OCI-M2 (cell line): ENCODE results near the gene LRRC42.
"Not testable (repeated sequence)": the region's sequence is repeated elsewhere in the genome, so short reads cannot be mapped to it uniquely, and the experiment has no call there.

Experiments
- DNase-seq: peaks from one replicate; lab custom pipeline; 2025; ENCODE audit not compliant: unreplicated experiment; lab: John Stamatoyannopoulos, UW

LRRC42 gene

DNA sequence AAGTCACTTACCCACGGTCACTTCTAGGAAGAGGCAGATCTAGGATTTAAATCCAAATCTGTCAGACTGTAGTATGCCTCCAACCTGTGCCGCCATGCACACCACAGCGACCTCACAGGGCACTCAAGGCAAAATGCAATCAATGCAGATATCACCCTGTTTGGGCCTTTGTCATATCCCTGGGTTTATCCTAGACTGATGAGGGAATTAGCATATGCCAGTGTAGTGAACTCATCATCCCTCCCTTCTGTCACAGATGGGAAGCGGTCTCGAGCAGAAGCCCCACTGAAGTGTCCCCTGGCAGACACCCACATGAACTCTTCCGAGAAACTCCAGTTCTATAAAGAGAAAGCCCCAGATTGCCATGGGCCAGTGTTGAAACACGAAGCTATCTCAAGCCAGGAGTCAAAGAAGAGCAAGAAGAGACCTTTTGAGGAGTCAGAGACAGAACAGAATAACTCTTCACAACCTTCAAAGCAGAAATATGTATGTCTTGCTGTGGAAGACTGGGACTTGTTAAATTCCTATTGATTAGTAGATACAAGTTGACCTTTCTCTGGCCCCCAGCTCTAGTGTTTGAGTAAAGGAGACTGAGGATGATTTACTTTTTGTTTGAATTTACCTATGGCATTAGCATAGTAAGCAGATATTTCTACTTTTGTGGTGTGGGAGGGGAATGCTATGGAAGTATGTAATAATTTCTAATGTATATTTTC, 21.4 kb downstream of the LRRC42 start:
- no peak for DNase-seq

DNA sequence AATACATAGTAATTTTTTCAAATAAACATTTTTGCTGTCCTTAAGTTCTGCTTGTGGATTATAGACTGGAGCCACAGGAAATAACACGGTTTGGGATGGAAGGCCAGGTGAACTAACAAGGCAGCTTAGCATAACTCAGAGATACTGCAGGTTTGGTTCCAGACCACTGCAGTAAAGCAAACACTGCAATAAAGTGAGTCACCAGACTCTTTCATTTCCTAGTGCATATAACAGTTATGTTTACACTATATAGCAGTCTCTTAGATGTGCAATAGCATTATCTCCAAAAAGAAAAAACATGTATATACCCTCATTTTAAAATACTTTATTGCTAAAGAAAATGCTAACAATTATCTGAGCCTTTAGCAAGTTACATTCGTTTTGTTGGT, 22.0 kb downstream of the LRRC42 start:
- no peak for DNase-seq

DNA sequence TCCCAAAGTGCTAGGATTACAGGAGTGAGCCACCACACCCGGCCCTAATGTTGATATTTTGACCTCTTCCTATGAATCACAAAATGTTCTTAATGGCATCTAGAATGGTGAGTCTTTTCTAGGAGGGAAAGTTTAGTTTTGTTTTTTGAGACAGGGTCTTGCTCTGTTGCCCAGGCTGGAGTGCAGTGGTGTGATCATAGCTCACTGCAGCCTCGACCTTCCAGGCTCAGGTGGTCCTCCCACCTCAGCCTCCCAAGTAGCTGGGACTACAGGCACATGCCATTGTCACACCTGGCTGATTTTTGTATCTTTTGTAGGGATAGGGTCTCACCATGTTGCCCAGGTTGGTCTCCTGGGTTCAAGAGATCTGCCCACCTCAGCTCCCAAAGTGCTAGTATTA, 23.2 kb downstream of the LRRC42 start:
- DNase-seq = not testable (repeated sequence)

DNA sequence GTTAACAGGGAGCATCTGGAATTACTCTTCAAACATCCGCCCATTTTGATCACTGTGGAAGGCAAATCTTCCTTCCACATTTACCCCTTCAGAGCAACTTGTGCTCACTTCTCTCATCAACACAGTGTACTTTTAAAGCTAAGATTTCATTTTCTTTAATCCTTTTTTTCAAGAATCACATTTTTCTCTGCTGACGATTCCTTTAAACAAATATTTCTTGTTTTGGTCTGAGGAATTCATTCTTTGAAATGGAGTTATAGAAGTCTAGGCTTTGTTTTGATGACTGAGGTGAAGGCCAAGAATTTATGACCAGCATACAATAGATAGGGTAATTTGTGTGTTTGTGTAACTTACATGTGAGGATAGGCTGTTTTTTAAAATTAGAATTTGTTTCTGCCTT, 25.6 kb downstream of the LRRC42 start:
- no peak for DNase-seq

DNA sequence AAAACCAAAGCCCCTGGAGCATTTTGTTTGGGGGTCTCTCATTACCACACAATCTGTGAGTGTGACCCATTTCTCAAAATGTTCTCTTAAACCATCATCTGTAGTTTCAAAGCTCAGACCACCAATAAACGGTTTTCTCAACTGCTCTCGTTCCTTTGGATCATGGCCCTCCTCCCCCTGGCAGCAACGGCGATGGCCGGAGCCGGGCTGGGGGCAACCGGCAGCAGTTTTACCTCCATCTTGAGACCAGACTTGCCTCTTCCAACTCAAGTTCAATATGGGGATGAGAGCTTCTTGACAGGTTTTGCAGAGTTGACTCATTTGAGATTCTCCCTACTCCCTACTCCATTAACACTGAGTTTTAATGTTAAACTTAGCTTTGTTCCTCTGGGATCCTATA, 29.7 kb downstream of the LRRC42 start:
- no peak for DNase-seq

DNA sequence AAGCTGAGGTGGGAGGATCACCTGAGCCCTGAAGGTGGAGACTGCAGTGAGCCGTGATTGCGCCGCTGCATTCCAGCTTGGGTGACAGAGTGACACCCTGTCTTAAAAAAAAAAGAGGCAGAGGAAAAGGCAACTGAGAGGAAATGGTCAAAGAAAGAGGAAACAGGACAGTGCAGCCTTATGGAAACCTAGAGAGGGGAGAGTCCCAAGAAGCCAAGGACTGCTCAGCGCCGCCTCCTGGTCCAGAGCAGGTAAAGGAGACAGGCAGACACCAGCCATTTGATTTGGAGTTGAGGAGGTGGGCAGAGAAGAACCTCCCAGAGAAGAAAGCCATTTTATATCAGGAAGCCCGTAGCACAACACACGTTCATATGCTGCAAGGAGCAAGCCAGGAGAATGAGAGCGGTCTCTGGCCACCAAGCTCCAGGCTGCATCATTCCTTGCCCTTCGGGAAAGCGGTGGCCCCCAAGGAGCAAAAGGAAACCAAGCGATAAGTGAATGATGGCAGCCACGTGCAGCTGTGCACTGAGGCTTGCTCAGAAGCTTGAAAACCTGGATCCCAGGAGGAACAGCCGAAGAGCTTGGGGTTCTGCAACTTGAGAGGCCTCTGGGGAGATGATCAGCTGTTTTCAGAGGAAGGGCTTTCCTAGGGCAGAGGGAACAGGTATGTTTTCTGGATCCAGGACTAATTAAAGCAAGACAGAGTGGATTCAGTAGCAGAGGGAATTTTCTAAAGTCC, 33.7 kb downstream of the LRRC42 start:
- no peak for DNase-seq

DNA sequence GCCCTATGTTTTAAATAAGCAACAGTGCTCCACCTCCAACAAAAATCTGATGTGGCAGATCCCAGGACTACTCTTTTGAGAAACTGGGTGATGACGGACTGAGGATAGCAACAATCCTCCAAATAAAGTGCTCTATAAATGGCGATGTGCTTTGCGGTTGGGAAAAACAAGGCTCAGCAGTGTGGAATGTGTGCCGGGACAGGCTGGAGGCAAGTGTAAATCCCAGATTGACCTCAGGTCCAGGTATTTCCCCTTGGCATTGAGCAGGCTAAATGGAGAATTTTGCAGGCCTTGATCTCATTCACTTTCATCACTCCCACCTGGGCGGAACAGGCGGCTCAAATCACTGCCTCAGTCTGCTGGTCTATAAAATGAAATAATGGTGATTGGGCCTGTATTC, 35.1 kb downstream of the LRRC42 start:
- no peak for DNase-seq

DNA sequence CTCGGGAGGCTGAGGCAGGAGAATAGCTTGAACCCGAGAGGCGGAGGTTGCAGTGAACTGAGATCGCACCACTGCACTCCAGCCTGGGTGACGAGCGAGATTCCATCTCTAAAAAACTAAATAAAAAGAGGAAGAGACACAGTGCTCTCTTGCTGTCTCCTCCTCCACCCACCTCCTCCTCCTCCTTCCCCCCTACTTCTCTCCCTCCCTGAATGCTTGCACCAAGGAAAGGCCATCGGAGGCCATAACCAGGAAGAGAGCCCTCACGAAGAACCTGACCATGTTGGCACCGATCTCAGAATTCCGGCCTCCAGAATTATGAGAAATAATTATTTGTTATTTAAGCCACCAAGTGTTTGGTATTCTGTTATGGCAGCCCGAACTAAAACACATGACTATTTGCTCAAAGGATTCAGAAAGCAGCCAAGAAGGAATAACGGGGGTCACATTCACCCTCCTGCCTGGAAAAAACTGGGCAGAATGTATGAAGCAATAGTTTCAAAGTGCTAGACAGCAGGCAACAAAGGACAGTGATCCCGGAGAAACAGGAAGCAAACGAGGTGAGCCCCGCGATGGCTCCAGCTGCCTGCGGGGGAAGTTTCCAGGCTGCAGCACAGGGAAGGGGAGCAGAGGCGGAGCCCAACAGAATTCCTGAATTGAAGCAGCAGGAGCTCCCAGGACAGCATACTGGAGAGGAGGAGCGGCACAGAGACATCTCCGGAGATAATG, 36.0 kb downstream of the LRRC42 start:
- DNase-seq = no peak

DNA sequence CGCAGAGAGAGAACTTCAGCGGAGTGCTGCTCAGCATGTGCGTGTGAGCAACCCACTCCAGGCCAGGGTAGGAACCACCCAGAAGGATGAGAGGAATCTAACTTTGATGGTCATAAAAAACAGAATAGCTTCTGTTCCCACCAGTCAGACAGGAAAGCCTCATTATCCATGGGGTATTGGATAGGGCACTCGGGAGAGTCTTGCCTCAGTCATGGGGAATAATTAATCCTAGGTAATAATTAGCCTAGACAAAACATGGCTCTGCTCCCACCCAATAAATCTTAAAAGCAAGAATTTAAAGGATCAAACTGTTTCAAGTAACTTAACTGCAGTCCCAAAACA, 36.6 kb downstream of the LRRC42 start:
- peak; percentile 18 for DNase-seq

DNA sequence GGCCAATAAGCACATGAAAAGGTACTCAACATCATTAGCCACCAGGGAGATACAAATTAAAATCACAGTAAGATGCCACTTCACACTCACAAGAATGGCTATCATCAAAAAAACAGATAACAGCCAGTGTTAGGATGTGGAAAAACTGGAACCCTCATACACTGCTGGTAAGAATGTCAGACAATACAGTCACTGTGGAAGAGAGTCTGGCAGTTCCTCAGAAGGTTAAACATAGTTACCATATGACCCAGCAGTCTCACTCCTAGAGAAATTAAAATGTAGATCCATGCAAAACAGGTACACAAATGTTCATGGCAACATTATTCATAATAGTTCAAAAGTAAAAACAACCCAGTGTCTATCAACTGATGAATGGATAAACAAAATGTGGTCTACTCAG, 38.6 kb downstream of the LRRC42 start:
- no peak for DNase-seq

DNA sequence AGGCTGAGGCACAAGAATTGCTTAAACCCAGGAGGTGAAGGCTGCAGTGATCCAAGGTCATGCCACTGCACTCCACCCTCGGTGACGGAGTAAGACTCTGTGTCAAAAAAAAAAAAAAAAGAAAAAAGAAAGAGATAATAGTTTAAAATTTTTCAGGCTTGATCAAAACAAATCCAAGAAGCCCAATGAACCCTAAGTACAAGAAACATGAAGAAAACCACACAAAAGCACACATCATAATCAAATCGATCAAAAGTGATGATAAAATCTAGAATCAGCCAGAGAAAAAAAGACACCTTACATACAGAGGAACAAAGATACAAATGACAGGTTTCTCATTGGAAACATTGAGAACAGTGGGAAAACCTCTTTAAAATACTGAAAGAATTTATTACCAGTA, 40.3 kb downstream of the LRRC42 start:
- no peak for DNase-seq

DNA sequence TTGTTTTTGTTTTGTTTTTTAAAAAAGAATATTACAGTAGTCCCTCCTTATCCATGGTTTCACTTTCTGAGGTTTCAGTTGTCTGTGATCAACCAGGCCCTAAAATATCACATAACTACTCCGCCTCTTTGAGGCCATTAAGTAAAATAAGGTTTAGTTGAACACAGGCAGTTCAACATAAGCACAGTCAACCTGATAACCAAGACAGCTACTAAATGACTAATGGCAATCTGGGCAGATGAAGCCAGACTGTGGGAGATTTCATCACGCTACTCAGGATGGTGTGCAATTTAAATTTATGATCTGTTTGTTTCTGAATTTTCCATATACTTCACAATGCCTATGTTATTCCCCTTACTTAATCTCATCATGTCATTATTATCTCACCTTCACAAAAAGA, 41.7 kb downstream of the LRRC42 start:
- no peak for DNase-seq

DNA sequence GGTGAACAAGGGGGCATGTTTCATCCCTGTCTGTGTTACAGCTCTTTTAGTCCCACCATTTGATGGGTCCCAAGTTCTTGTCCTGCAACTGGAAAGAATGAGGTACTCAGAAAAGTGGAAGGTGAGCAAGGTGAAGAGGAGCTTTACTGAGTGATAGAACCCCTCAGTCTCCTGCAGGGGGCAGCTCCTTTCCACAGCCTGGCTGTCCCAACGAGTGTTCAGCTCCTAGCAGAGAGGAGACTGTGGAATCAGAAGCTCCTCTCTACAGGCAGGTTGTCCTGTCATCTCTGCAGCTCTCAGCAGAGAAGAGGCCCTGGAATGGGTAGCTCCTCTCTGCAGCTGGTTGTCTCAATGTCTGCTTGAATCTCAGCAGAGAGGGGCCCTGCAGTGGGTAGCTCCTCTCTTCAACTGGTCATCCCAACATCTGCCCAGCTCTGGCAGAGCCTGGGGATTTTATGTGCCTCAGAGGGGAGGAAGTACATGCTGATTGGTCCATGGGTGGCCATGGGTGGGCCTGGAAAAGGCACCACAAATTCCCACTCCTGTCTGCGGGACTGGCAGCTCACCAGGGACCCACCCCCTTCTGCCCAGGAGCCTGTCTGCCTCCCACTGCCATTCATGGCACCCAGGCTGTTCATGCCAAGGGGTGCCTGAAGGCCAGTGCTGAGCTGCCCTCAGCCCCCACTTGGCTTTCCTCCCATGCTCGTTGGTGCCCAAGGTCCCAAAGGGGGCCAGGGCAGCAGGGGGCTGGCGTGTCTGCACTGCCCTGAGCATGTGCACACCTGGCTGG, 46.1 kb downstream of the LRRC42 start:
- no peak for DNase-seq

DNA sequence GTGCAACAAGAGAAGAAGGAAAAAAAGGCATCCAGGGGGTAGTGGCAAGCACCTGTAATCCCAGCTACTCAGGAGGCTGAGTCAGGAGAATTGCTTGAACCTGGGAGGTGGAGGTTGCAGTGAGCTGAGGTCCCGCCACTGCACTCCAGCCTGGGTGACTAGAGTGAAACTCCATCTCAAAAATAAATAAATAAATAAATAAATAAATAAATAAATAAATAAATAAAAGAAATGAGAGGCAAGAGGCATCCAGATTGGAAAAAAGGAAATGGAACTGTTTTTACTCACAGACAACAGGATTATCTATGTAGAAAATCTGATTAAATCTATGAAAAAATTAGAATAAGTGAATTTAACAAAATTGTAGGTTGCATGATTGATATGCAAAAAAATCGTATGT, 48.4 kb downstream of the LRRC42 start:
- not testable (repeated sequence) for DNase-seq

DNA sequence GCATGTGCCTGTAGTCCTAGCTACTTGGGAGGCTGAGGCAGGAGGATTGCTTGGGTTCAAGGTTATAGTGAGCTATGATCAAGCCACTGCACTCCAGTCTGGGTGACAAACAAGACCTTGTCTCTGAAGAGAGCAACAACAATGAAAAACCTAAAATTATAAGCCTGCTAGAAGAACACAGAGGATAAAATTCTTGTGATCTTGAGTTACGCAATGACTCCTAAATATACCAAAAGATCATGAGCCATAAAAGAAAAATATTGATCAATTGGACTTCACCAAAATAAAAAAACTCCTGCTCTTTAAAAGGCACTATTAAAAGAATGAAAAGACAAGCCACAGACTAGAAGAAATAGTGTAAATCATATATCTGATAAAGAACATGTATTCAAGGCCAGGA, 49.5 kb downstream of the LRRC42 start:
- no peak for DNase-seq

DNA sequence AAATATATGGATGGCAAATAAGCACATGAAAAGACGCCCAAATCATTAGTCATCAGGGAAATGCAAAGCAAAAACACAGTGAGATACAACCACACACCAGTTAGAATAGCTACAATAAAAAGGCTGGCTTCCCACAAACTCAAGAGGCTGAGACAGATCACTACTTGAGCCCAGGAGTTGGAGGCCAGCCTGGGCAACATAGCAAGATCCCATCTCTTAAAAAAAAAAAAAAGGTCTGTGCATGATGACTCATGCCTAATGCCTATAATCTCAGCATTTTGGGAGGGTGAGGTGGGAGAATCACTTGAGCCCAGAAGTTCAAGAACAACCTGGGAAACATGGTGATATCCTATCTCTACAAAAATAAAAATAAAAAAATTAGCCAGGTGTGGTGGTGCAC, 52.1 kb downstream of the LRRC42 start:
- DNase-seq = no peak

DNA sequence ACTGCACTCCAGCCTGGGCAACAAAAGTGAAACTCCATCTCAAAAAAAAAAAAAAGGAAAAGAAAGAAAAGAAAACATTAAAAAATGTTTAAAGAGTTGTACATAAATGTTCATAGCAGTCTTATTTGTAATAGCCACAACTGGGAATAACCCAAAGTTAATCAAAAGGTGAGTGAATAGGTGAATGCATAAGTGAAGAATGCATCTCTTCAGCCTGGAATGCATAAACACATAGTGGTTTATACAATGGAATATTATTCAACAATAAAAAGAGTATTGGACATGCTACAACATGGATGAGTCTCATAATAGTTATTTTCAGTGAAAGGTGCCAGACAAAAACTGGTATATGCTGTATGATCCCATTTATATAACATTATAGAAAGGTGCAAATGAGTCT, 53.8 kb downstream of the LRRC42 start:
- DNase-seq = no peak

DNA sequence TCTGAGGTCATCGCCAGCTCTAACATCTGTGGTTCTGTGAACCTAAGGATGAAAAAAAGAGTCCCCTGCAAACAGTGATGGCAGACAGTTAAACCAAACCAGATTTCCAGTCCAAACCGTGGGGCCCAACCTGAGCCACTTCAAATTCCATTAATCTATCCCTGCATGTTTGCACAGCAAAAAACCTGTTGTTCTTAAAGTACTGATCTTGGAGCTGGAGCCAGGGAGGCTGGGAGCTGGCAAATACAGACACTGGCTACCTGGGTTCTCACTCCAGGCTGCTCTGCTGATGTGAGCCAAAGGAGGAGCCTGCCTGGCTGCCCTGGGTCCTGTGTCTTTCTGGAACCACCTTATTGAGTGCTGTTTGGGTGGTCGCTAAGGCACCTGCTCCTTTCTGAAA, 55.4 kb downstream of the LRRC42 start:
- DNase-seq = no peak

DNA sequence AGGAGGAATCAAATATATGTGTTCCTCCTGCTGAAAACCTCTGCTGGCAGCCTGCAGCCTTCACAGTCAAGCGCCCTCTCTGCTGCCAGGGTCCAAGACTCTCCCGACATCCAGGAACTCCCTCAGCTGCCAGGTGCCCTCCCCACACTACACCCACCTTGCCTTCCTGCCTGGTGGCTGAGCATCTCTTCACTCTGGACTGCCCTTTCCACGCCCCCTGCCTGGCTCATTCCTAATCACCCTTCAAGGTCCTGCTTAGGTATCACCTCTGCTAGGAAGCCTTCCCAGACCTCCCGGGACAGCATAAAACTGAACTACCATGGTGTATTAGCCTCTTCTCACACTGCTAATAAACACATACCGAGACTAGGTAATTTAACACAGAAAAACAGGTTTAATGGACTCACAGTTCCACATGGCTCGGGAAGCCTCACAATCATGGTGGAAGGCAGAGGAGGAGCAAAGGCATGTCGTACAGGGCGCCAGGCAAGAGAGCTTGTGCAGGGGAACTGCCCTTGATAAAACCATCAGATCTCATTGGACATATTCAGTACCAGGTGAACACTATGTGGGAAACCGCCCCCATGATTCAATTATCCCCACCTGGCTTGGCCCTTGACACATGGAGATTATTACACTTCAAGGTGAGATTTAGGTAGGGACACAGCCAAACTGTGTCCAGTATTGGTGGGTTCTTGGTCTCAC, 56.5 kb downstream of the LRRC42 start:
- DNase-seq = no peak

DNA sequence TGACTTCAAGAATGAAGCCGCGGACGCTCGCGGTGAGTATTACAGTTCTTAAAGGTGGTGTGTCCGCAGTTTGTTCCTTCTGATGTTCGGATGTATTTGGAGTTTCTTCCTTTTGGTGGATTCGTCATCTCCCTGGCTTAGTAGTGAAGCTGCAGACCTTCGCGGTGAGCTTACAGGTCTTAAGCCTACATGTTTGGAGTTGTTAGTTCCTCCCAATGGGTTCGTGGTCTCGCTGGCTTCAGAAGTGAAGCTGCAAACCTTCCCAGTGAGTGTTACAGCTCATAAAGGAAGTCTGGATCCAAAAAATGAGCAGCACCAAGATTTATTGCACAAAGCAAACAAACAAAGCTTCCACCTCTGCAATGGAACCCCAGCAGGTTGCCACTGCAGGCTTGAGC, 57.1 kb downstream of the LRRC42 start:
- no peak for DNase-seq
